MM.1S (cell line): ENCODE data around the gene SPRED2.

Experiments used
- CTCF ChIP-seq: fragments of 300-600 bp; sonication (generic); IDR thresholded peaks from 2 replicates; pipeline ENCODE4 v1.5.1; 2016; ENCODE audit warnings: antibody characterized with exemption, low read length, mixed read lengths
- EZH2 ChIP-seq: fragments of 300-600 bp; sonication (generic); optimal IDR thresholded peaks from 2 replicates; pipeline ENCODE3; 2017; ENCODE audit warnings: low read depth, mild to moderate bottlenecking, antibody characterized with exemption, low read length, mixed read lengths

GRCh38 chr2:65389476-65389875, 42.9 kb downstream of the SPRED2 start:
- TF ChIP-seq CTCF = no peak
- TF ChIP-seq EZH2 = no peak
